ENCODE results near the gene C1orf105. TPM values are rescaled to one million over a fixed set of nuclear protein-coding genes. Genes with fewer than 3 reads are reported as not detected.

C1orf105 gene
- total and polyA plus RNA-seq, 2 donors from 2014 or later: not detected

DNA sequence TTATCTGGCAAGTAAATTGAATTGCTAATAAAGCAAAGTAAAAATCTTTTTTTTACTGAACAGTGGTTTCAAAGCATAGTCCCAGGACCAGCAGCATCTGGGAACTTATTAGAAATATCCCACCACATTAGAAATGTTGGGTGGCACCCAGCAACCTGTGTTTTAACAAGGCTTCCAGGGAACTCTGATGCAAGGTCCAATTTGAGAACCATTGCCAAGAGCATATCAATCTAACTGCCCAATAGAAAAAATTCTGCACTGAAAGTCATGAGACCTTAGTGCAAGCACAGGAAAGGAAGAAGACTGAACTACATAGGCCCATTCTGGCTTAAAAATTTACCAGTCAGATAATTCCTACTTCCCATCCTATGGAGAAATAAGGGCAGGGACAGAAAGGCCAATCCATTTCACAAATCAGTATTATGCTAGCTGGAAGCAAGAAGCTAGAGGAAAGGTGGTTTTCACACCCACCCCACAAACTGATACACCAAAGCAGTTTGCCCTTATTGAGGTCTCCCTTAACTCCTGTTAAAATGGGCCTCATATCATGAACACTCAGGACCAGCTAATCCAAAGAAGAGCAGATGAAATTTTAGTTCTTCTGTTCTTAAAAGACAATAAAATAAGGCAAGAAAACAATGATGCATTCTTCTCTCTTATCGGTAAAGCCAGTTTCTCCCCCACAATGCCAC, 17.5 kb upstream of the C1orf105 start:
- Histone ChIP-seq H3K9me3 (ENCODE audit: control insufficient read depth in 2 of 3, insufficient read depth in 1 of 3, low read length in 3 of 3) (no peaks in the 10 kb centered on the region), H3K27me3 (ENCODE audit: control insufficient read depth, insufficient read depth, low read length) (no peaks in the 10 kb centered on the region), H3K4me1 (ENCODE audit: control insufficient read depth in 2 of 3, insufficient read depth in 2 of 3, low read depth in 1 of 3, low read length in 3 of 3) (peaks cover 2 to 11% (median 3%) of the 10 kb centered on the region in 3 donors), H3K36me3 (ENCODE audit: control insufficient read depth in 2 of 3, insufficient read depth in 3 of 3, low read length in 3 of 3) (no peaks in the 10 kb centered on the region), H3K4me3 (ENCODE audit: low read length in 3 of 3) (no peak overlapping the region), H3K27ac (ENCODE audit: low read depth in 2 of 2, low read length in 2 of 2) (no peak overlapping the region), H3K9ac (ENCODE audit: low read length in 3 of 3) (no peak overlapping the region)
- intact Hi-C loops (cut with DNase I): no loop called here
- DNase-seq (no peak), FAIRE-seq (no peak)
- TF ChIP-seq, protein P1, sequence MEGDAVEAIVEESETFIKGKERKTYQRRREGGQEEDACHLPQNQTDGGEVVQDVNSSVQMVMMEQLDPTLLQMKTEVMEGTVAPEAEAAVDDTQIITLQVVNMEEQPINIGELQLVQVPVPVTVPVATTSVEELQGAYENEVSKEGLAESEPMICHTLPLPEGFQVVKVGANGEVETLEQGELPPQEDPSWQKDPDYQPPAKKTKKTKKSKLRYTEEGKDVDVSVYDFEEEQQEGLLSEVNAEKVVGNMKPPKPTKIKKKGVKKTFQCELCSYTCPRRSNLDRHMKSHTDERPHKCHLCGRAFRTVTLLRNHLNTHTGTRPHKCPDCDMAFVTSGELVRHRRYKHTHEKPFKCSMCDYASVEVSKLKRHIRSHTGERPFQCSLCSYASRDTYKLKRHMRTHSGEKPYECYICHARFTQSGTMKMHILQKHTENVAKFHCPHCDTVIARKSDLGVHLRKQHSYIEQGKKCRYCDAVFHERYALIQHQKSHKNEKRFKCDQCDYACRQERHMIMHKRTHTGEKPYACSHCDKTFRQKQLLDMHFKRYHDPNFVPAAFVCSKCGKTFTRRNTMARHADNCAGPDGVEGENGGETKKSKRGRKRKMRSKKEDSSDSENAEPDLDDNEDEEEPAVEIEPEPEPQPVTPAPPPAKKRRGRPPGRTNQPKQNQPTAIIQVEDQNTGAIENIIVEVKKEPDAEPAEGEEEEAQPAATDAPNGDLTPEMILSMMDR (IDR thresholded peaks at IDR 0.05; ENCODE audit: borderline replicate concordance, extremely low read depth, insufficient read depth): no peak

DNA sequence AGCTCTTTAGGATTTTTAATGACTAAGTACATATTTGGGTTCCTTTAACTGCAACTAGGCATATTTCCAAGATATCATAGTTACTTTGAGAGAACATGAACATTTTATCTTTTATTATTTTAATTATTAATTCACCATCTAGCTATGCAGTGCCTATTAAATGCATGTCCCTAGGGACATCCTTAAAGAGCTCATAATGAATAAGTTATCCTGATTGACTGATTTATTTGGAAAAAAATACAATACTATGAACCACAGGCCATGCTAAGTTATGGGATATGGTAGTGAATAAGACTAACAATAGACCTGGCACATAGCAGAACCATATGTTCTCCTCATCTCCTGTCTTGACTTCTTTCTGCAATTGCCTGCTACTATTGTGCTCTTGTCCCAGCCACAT, 16.4 kb upstream of the C1orf105 start:
- Histone ChIP-seq H3K27ac (ENCODE audit: low read depth in 2 of 2, low read length in 2 of 2) (no peak overlapping the region), H3K4me3 (ENCODE audit: low read length in 3 of 3) (no peak overlapping the region), H3K36me3 (ENCODE audit: control insufficient read depth in 2 of 3, insufficient read depth in 3 of 3, low read length in 3 of 3) (no peaks in the 10 kb centered on the region), H3K9ac (ENCODE audit: low read length in 3 of 3) (no peak overlapping the region), H3K4me1 (ENCODE audit: control insufficient read depth in 2 of 3, insufficient read depth in 2 of 3, low read depth in 1 of 3, low read length in 3 of 3) (peaks cover 2 to 7% (median 3%) of the 10 kb centered on the region in 3 donors), H3K27me3 (ENCODE audit: control insufficient read depth, insufficient read depth, low read length) (no peaks in the 10 kb centered on the region), H3K9me3 (ENCODE audit: control insufficient read depth in 2 of 3, insufficient read depth in 1 of 3, low read length in 3 of 3) (no peaks in the 10 kb centered on the region)
- FAIRE-seq (no peak), DNase-seq (no peak)
- TF ChIP-seq, protein P1 (IDR thresholded peaks at IDR 0.05; ENCODE audit: borderline replicate concordance, extremely low read depth, insufficient read depth): no peak
- intact Hi-C loops (cut with DNase I): no loop called here

DNA sequence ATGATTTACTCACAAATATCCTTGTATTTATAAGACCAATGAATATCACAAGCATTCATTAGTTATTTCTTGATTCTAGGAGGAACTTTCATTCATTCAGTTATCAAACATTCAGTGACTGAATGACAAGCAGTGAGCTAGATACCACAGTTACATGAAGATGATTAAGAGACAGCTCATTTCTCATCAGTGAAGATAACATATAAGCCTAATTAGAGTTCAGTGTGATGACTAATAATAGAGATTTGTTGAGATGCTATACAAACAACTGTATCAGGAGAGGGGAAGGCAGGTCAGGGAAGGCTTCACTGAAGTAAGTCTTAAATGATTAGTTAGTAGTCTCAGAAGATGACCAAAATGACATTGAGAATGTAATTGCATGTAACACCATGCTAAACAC, 14.6 kb upstream of the C1orf105 start:
- Histone ChIP-seq H3K4me3 (ENCODE audit: low read length in 3 of 3) (no peak overlapping the region), H3K4me1 (ENCODE audit: control insufficient read depth in 2 of 3, insufficient read depth in 2 of 3, low read depth in 1 of 3, low read length in 3 of 3) (no peaks in the 10 kb centered on the region), H3K9me3 (ENCODE audit: control insufficient read depth in 2 of 3, insufficient read depth in 1 of 3, low read length in 3 of 3) (no peaks in the 10 kb centered on the region), H3K27me3 (ENCODE audit: control insufficient read depth, insufficient read depth, low read length) (no peaks in the 10 kb centered on the region), H3K9ac (ENCODE audit: low read length in 3 of 3) (no peak overlapping the region), H3K36me3 (ENCODE audit: control insufficient read depth in 2 of 3, insufficient read depth in 3 of 3, low read length in 3 of 3) (no peaks in the 10 kb centered on the region), H3K27ac (ENCODE audit: low read depth in 2 of 2, low read length in 2 of 2) (no peak overlapping the region)
- TF ChIP-seq, protein P1 (IDR thresholded peaks at IDR 0.05; ENCODE audit: borderline replicate concordance, extremely low read depth, insufficient read depth): no peak
- FAIRE-seq: no peak
- no peak for DNase-seq
- intact Hi-C loops (cut with DNase I): no loop called here

DNA sequence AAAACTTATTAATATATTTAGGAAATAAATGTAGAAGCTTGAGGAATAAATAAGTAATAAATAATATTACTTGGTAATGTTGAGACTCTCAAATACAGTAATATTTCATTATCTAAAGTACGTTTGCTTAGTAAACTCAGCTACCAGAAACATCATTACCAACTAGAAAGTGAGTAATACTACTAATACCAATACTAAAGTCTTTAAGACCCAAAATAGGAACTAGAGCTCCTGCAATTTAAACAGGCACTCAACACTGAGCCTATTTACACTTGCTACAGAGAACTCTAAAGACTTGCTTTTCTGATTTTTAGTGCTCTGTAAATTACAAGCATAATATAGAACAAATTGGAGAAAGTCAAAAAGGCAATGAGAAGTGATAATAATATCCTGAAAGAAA, 13.5 kb upstream of the C1orf105 start:
- H3K4me1 ChIP-seq (ENCODE audit: control insufficient read depth in 2 of 3, insufficient read depth in 2 of 3, low read depth in 1 of 3, low read length in 3 of 3): no peaks in the 10 kb centered on the region
- intact Hi-C loops (cut with DNase I): no loop called here
- H3K36me3 ChIP-seq (ENCODE audit: control insufficient read depth in 2 of 3, insufficient read depth in 3 of 3, low read length in 3 of 3): no peaks in the 10 kb centered on the region
- FAIRE-seq: no peak
- H3K9ac ChIP-seq (ENCODE audit: low read length in 3 of 3): no peak overlapping the region
- TF ChIP-seq, protein P1 (IDR thresholded peaks at IDR 0.05; ENCODE audit: borderline replicate concordance, extremely low read depth, insufficient read depth): no peak
- no peak overlapping the region for H3K27ac ChIP-seq (ENCODE audit: low read depth in 2 of 2, low read length in 2 of 2)
- H3K4me3 ChIP-seq (ENCODE audit: low read length in 3 of 3): no peak overlapping the region
- H3K9me3 ChIP-seq (ENCODE audit: control insufficient read depth in 2 of 3, insufficient read depth in 1 of 3, low read length in 3 of 3): no peaks in the 10 kb centered on the region
- no peaks in the 10 kb centered on the region for H3K27me3 ChIP-seq (ENCODE audit: control insufficient read depth, insufficient read depth, low read length)
- no peak for DNase-seq
